Aorta (tissue), 5 donors: ENCODE measurements around the gene YIPF6. TPM values are rescaled to one million over a fixed set of nuclear protein-coding genes. Genes with fewer than 3 reads are reported as not detected.

Experiments used
- ATAC-seq: fragments of 200-7000 bp; cut with Tn5 transposase; one replicate; pipeline ENCODE4 v1.9.1; 2022; ENCODE audit warnings: moderate library complexity; ENCODE audit not compliant: low FRiP score
- DNase-seq, 2 donors: peaks; one replicate each; pipeline ENCODE4 v3.0.0-alpha.2; 2020
- H3K27ac ChIP-seq, 2 donors: one replicate each; pipeline ENCODE4 v1.5.1; 2013; ENCODE audit warnings: low read length in 2 of 2, mild to moderate bottlenecking in 2 of 2, moderate library complexity in 2 of 2, control low read depth in 1 of 2, inconsistent platforms in 1 of 2, low read depth in 1 of 2
- H3K27me3 ChIP-seq, 2 donors: one replicate each; pipeline ENCODE4 v1.6.1; 2013; ENCODE audit warnings: control low read depth in 1 of 2, low read length in 1 of 2, mild to moderate bottlenecking in 1 of 2, moderate library complexity in 1 of 2; ENCODE audit not compliant: insufficient read depth in 2 of 2, control insufficient read depth in 1 of 2
- H3K36me3 ChIP-seq, 2 donors: one replicate each; pipeline ENCODE4 v1.6.1; 2013; ENCODE audit warnings: control low read depth in 1 of 2, low read length in 1 of 2, mild to moderate bottlenecking in 1 of 2; ENCODE audit not compliant: insufficient read depth in 2 of 2, control insufficient read depth in 1 of 2
- H3K4me1 ChIP-seq, 2 donors: one replicate each; pipeline ENCODE4 v1.6.1; 2013; ENCODE audit warnings: low read length in 2 of 2, control low read depth in 1 of 2, mild to moderate bottlenecking in 1 of 2, moderate library complexity in 1 of 2; ENCODE audit not compliant: insufficient read depth in 2 of 2, control insufficient read depth in 1 of 2
- H3K4me3 ChIP-seq, 2 donors: one replicate each; pipeline ENCODE4 v1.5.1; 2013; ENCODE audit warnings: low read length in 2 of 2, control low read depth in 1 of 2, mild to moderate bottlenecking in 1 of 2
- H3K9me3 ChIP-seq: one replicate; pipeline ENCODE4 v1.6.1; 2013; ENCODE audit warnings: mild to moderate bottlenecking, low read length; ENCODE audit not compliant: control insufficient read depth
- WGBS, 2 donors: extraction: QIAGEN DNeasy Blood & Tissue Kit; methylation state at CpG; one replicate each; pipeline ENCODE4 v1.1.7; 2013; 5-methylcytosine and 5-hydroxymethylcytosine counted together
- intact Hi-C, 2 donors: fragments of 100-400 bp; cut with DNase I; formaldehyde crosslinking; loops; one replicate each; pipeline versions ENCODE4 v1.14.2 to v1.15.0; 2022
- polyA plus RNA-seq, 2 donors: library from polyadenylated mRNA; stranded (reverse); fragments of 200-250 nt; gene quantifications; one replicate each; pipeline ENCODE4 v1.2.3, GENCODE V29; 2013
- total RNA-seq, 2 donors: library from RNA; stranded (reverse); fragmentation: NEBNext Ultra II Directional; extraction: Animal tissue kit (Norgen Biotek cat#: 25700); gene quantifications; one replicate each; pipeline ENCODE4 v1.2.1, GENCODE V29; 2021
- donor health status: healthy with polysubstance abuse.
- donor health status: Bipolar disorder and iron deficiency.
- donor health status: DM: no; HTN: no; CAD: no.
- donor health status: DM: no; HTN: no; CAD: no.
- donor health status: DM: yes; HTN: yes; CAD: no.

Gene YIPF6
- total and polyA plus RNA-seq, 4 donors: 8.3 to 39.9 (median 25.8) TPM

GRCh38 chrX:68568136-68568535, 69.3 kb downstream of the YIPF6 start:
- 70 to 95% methylated on average over 2 of the region's 2 CpGs for WGBS, 2 donors
- no peak overlapping the region for H3K4me3 ChIP-seq
- no peak for ATAC-seq
- H3K4me1 ChIP-seq: no peaks in the 10 kb centered on the region
- no peak overlapping the region for H3K27ac ChIP-seq
- H3K36me3 ChIP-seq: no peaks in the 10 kb centered on the region
- no peaks in the 10 kb centered on the region for H3K27me3 ChIP-seq
- intact Hi-C loops: no loop called here
- H3K9me3 ChIP-seq: no peaks in the 10 kb centered on the region
- no peak for DNase-seq

DNA sequence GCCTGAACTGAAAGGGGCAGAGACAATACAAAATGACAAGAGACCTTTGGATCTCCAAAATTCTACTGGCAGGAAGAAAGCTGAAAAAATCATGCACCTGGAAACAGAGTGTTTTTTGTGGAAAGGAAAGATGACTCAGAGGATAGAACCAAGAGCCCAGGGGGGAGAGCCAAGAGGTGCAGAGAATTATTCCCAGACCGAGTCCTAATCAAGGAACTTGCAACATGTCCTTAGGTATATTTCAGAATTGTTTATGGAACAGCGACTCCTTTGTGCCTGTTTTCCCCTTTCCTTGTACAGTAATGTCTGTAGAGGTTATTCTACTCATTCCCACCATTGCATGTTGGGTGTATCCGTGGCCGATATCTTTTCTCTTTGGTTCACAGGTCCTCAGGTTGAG, 71.7 kb downstream of the YIPF6 start:
- no peaks in the 10 kb centered on the region for H3K9me3 ChIP-seq
- no peak overlapping the region for H3K27ac ChIP-seq
- intact Hi-C loops: no loop called here
- H3K4me1 ChIP-seq: no peaks in the 10 kb centered on the region
- DNase-seq (no peak), ATAC-seq (no peak)
- 71 to 85% methylated on average over 4 of the region's 4 CpGs for whole genome bisulfite sequencing, 2 donors
- H3K4me3 ChIP-seq: no peak overlapping the region
- H3K27me3 ChIP-seq: no peaks in the 10 kb centered on the region
- H3K36me3 ChIP-seq: no peaks in the 10 kb centered on the region

DNA sequence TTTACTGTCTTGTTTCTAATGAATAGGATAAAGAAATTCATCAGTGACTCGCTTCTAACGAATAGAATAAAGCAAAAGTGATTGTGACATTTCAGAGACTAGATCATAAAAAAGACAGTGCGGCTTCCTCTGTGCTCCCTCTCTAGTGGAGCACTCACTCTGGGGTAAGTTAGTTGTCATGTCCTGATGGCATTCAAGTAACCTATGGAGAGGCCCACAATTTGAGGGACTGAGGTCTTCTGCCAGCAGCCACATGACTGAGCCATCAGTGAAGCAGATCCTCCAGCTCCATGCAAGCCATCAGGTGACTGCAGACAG, 72.4 kb downstream of the YIPF6 start:
- no peak for DNase-seq
- H3K27me3 ChIP-seq: no peaks in the 10 kb centered on the region
- H3K4me1 ChIP-seq: no peaks in the 10 kb centered on the region
- WGBS, 2 donors: 79 to 94% methylated on average over 3 of the region's 3 CpGs
- H3K9me3 ChIP-seq: no peaks in the 10 kb centered on the region
- no peak for ATAC-seq
- H3K36me3 ChIP-seq: no peaks in the 10 kb centered on the region
- H3K27ac ChIP-seq: no peak overlapping the region
- intact Hi-C loops: no loop called here
- no peak overlapping the region for H3K4me3 ChIP-seq

DNA sequence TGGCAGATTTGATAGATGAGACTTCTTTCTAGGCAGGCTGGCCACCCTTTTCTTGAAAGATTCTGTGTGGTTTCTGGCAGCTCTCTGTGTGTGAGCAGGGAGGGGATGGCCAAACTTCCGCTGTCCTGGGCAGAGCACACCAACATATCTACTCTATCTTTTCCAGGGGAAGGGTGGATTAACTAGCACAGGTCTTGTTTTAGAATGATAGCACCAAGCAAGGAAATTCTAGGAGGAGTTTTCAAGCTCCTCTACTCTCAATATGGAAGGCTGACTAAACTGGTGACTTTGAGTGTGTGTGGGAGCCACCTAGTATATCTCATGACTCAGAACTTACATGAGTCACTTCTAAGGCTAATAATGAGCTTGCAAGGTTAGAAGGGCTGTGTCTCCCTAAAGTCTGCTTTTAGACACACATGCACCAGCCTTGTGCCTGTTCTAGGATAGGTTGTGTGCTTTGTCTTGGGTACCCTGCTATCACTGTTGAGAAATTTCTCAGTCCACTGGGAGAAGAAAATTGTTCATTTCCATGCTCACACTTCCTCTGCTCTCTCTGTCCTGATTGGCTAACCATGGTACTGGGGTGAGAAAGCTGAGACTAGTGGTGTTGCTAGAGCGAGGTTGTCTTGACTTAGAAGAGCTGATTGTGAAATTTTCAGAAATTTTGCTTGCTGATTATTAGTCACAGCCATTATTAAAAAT, 72.9 kb downstream of the YIPF6 start:
- Histone ChIP-seq H3K4me3 (no peak overlapping the region), H3K27ac (no peak overlapping the region), H3K9me3 (no peaks in the 10 kb centered on the region), H3K36me3 (no peaks in the 10 kb centered on the region), H3K4me1 (no peaks in the 10 kb centered on the region), H3K27me3 (no peaks in the 10 kb centered on the region)
- intact Hi-C loops: no loop called here
- WGBS, 2 donors: 60 to 71% methylated on average over 2 of the region's 2 CpGs
- DNase-seq (no peak), ATAC-seq (no peak)

GRCh38 chrX:68574240-68574639, 75.4 kb downstream of the YIPF6 start:
- intact Hi-C loops: no loop called here
- Histone ChIP-seq H3K4me3 (no peak overlapping the region), H3K27me3 (no peaks in the 10 kb centered on the region), H3K9me3 (no peaks in the 10 kb centered on the region), H3K36me3 (no peaks in the 10 kb centered on the region), H3K27ac (no peak overlapping the region), H3K4me1 (no peaks in the 10 kb centered on the region)
- ATAC-seq (no peak), DNase-seq (no peak)
- WGBS, 2 donors: 76 to 85% methylated on average over 3 of the region's 3 CpGs

- intact Hi-C loops: no loop called here
- DNase-seq: no peak
- H3K4me1 ChIP-seq: no peaks in the 10 kb centered on the region
- H3K4me3 ChIP-seq: no peak overlapping the region
- 89 to 95% methylated on average over 3 of the region's 3 CpGs for WGBS, 2 donors
- H3K27me3 ChIP-seq: no peaks in the 10 kb centered on the region
- no peak for ATAC-seq
- no peaks in the 10 kb centered on the region for H3K36me3 ChIP-seq
- H3K9me3 ChIP-seq: no peaks in the 10 kb centered on the region
- H3K27ac ChIP-seq: no peak overlapping the region
These were observed 81.0 kb downstream of the YIPF6 start for GRCh38 chrX:68579810-68580209.

GRCh38 chrX:68584221-68584620, 85.4 kb downstream of the YIPF6 start:
- Histone ChIP-seq H3K4me1 (no peaks in the 10 kb centered on the region), H3K4me3 (no peak overlapping the region), H3K36me3 (no peaks in the 10 kb centered on the region), H3K27ac (no peak overlapping the region), H3K9me3 (no peaks in the 10 kb centered on the region), H3K27me3 (peaks cover 0 to 3% of the 10 kb centered on the region in 2 donors)
- 74 to 77% methylated on average over 2 of the region's 2 CpGs for WGBS, 2 donors
- ATAC-seq: no peak
- no peak for DNase-seq
- intact Hi-C loops: no loop called here

Other genes starting within 250 kb of the YIPF6 start
- gene OPHN1, start 65.6 kb upstream of the YIPF6 start, total RNA-seq: 1 to 10 TPM; 6.8 to 9.7 TPM
- gene OPHN1, start 65.6 kb upstream of the YIPF6 start, polyA plus RNA-seq: 1 to 10 TPM in 1 of 2 donors, under 1 TPM in 1; 0.25 to 2.9 TPM
- gene STARD8, start 148.6 kb downstream of the YIPF6 start, total RNA-seq: 10 to 100 TPM; 11.8 to 17.9 TPM
- 1 to 10 TPM; 1.9 to 3.3 TPM for gene STARD8, start 148.6 kb downstream of the YIPF6 start, polyA plus RNA-seq